Measurements from ENCODE around the gene DCAF12.

DNA sequence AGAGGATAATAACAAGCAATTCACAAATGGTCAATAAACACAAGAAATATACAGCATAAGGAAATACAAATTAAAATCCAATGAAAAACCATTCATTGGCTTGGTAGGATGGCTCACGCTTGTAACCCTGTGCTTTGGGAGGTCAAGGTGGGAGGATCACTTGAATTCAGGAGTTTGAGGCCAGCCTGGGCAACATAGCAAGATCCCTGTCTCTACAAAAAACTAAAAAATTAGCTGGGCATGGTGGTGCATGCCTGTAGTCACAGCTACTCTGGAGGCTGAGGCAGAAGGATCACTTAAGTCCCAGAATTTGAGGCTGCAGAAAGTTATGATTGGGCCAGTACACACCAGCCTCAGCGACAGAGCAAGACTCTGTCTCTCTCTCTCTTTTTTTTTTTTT, 31.4 kb upstream of the DCAF12 start:
- no peak for TF ChIP-seq SNAI2 (CRISPR knock-in tag; IDR thresholded peaks at IDR 0.05)
- no peak for TF ChIP-seq PPARA (CRISPR knock-in tag; IDR thresholded peaks at IDR 0.05; ENCODE audit: borderline replicate concordance)
- no peak for TF ChIP-seq TCF4 (CRISPR knock-in tag; IDR thresholded peaks at IDR 0.05; ENCODE audit: borderline replicate concordance)
- TF ChIP-seq, protein P1, sequence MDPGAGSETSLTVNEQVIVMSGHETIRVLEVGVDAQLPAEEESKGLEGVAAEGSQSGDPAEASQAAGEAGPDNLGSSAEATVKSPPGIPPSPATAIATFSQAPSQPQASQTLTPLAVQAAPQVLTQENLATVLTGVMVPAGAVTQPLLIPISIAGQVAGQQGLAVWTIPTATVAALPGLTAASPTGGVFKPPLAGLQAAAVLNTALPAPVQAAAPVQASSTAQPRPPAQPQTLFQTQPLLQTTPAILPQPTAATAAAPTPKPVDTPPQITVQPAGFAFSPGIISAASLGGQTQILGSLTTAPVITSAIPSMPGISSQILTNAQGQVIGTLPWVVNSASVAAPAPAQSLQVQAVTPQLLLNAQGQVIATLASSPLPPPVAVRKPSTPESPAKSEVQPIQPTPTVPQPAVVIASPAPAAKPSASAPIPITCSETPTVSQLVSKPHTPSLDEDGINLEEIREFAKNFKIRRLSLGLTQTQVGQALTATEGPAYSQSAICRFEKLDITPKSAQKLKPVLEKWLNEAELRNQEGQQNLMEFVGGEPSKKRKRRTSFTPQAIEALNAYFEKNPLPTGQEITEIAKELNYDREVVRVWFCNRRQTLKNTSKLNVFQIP (CRISPR knock-in tag; IDR thresholded peaks at IDR 0.05; ENCODE audit: borderline replicate concordance, low read depth), result no peak

Measured in SK-N-SH treated with all-trans-retinoic acid at 6 μM for 48 hours (cell line).